ENCODE data around the gene ATRIP.

Gene ATRIP

GRCh38 chr3:48514431-48515227 is 68.1 kb downstream of the ATRIP start:
- Histone ChIP-seq H3K4me3 (no peak overlapping the region), H3K36me3 (ENCODE audit: insufficient read depth, low read length) (no peaks in the 10 kb centered on the region), H3K9ac (ENCODE audit: insufficient read length) (no peak overlapping the region), H3K27ac (no peak overlapping the region), H3K9me3 (ENCODE audit: low read depth, low read length) (no peaks in the 10 kb centered on the region)
- TF ChIP-seq POLR2AphosphoS5 (IDR thresholded peaks at IDR 0.05; ENCODE audit: borderline replicate concordance, low read depth, low read length), result no peak
- no peak for TF ChIP-seq FOXP2 (optimal IDR thresholded peaks at IDR 0.05; ENCODE audit: control extremely low read depth, extremely low read length, insufficient read depth)
- no peak for TF ChIP-seq EZH2 (IDR thresholded peaks at IDR 0.05)
- DNase-seq (ENCODE audit: low read depth, low spot score), result no peak
